GM12878 (cell line): ENCODE data around the gene GCNT2. TPM values are rescaled to one million over a fixed set of nuclear protein-coding genes. Genes with fewer than 3 reads are reported as not detected.

Experiments
- ATAC-seq: fragments of 200-7000 bp; cut with Tn5 transposase; 3 replicates; pipeline ENCODE4 v1.9.1; 2020; ENCODE audit warnings: mild to moderate bottlenecking, moderate library complexity
- BruUV-seq: library from RNA; stranded (reverse); fragments of 400-500 nt; replicated peaks from 2 replicates; lab custom pipeline; 2021; lab: Mats Ljungman, UMichigan
- CTCF ChIA-PET: fragments of 300-600 bp; sonication (Branson Sonifier 250); formaldehyde crosslinking; extraction: SDS; loops from one replicate; lab custom pipeline; 2021; ENCODE audit warnings: inconsistent platforms; lab: Yijun Ruan, JAX
- POLR2A ChIA-PET: fragments of 350-600 bp; formaldehyde crosslinking; extraction: SDS; loops from one replicate; lab custom pipeline; 2021; ENCODE audit warnings: inconsistent platforms; lab: Charles Lee
- RAD21 ChIA-PET: fragments of 300-600 bp; sonication (Branson Sonifier 250); formaldehyde crosslinking; loops from one replicate; lab custom pipeline; 2023; ENCODE audit warnings: antibody characterized with exemption; ENCODE audit not compliant: unreplicated experiment; lab: Charles Lee
- SMC1A ChIA-PET: fragments of 300-600 bp; sonication (Branson Sonifier 250); formaldehyde crosslinking; loops from one replicate; lab custom pipeline; 2023; ENCODE audit not compliant: unreplicated experiment, uncharacterized antibody; lab: Charles Lee
- DNase-seq: peaks from one replicate; pipeline ENCODE4 v3.0.0-alpha.2; 2011; ENCODE audit warnings: low read depth, low spot score
- FAIRE-seq: peaks from 3 replicates; lab custom pipeline; 2011; peaks lifted over from hg19 to GRCh38; lab: Jason Lieb, UNC
- H2AFZ ChIP-seq: 2 replicates; pipeline ENCODE4 v1.6.0; 2011; ENCODE audit warnings: low read depth, low read length, control low read depth; ENCODE audit not compliant: control insufficient read depth
- H3K27ac ChIP-seq: 2 replicates; pipeline ENCODE4 v1.5.1; 2011; ENCODE audit warnings: control low read depth; ENCODE audit not compliant: control insufficient read depth, insufficient read depth
- H3K27me3 ChIP-seq, 2 experiments: replicated peaks in 1 of 2; 2 replicates each; pipeline versions ENCODE4 v1.6.0 to v1.6.1; 2011; ENCODE audit warnings: low read length in 1 of 2; ENCODE audit not compliant: control insufficient read depth in 2 of 2, insufficient read depth in 2 of 2
- H3K36me3 ChIP-seq, 2 experiments: 2 replicates each; pipeline ENCODE4 v1.5.1; 2011; ENCODE audit warnings: low read length in 1 of 2; ENCODE audit not compliant: control insufficient read depth in 2 of 2, insufficient read depth in 2 of 2
- H3K4me1 ChIP-seq: 2 replicates; pipeline ENCODE4 v1.6.1; 2011; ENCODE audit warnings: mild to moderate bottlenecking, low read length, moderate library complexity, mixed read lengths; ENCODE audit not compliant: control insufficient read depth, insufficient read depth
- H3K4me2 ChIP-seq: 2 replicates; pipeline ENCODE4 v1.6.0; 2011; ENCODE audit warnings: control low read depth; ENCODE audit not compliant: control insufficient read depth, insufficient read depth
- H3K4me3 ChIP-seq: fragments of 200-600 bp; sonication (generic); 2 replicates; pipeline ENCODE4 v1.5.1; 2016
- H3K79me2 ChIP-seq: 2 replicates; pipeline ENCODE4 v1.6.0; 2011; ENCODE audit warnings: low read length; ENCODE audit not compliant: control insufficient read depth, insufficient read depth
- H3K9ac ChIP-seq: 2 replicates; pipeline ENCODE4 v1.8.0; 2011; ENCODE audit warnings: low read length, control low read depth, mixed read lengths; ENCODE audit not compliant: control insufficient read depth, insufficient read depth
- H3K9me3 ChIP-seq: replicated peaks from 3 replicates; pipeline ENCODE4 v1.5.1; 2011; ENCODE audit warnings: mild to moderate bottlenecking, low read length; ENCODE audit not compliant: control insufficient read depth, insufficient read depth
- H4K20me1 ChIP-seq: 2 replicates; pipeline ENCODE4 v1.6.0; 2011; ENCODE audit not compliant: control insufficient read depth, insufficient read depth
- ASH2L ChIP-seq: fragments of 300-600, 200-600 bp; sonication (generic); IDR thresholded peaks from 2 replicates; pipeline ENCODE4 v1.6.1; 2017; ENCODE audit warnings: low read depth, mild to moderate bottlenecking, borderline replicate concordance
- EP300 ChIP-seq, 2 experiments: fragments of 150-350 bp in 1 of 2; IDR thresholded peaks; 2 replicates each; pipeline ENCODE4 v1.6.1; 2011 to 2012; ENCODE audit warnings: low read depth in 2 of 2, low read length in 2 of 2, borderline replicate concordance in 1 of 2, improper control_type of control experiment in 1 of 2, inconsistent platforms in 1 of 2; ENCODE audit not compliant: control insufficient read depth in 1 of 2
- HCFC1 ChIP-seq: fragments of 150-350 bp; IDR thresholded peaks from 2 replicates; pipeline ENCODE4 v1.6.1; 2014; ENCODE audit warnings: low read length
- HDAC2 ChIP-seq: fragments of 200-600 bp; sonication (generic); IDR thresholded peaks from 2 replicates; pipeline ENCODE4 v1.6.1; 2017
- JUNB ChIP-seq: IDR thresholded peaks from 2 replicates; pipeline ENCODE4 v1.6.1; 2016; ENCODE audit warnings: antibody characterized with exemption, mild to moderate bottlenecking
- LARP7 ChIP-seq: fragments of 450-650 bp; IDR thresholded peaks from 2 replicates; pipeline ENCODE4 v1.6.1; 2017; ENCODE audit warnings: mild to moderate bottlenecking
- MEF2B ChIP-seq: fragments of 450-650 bp; IDR thresholded peaks from 2 replicates; pipeline ENCODE4 v1.6.1; 2018; ENCODE audit warnings: mild to moderate bottlenecking, moderate library complexity; ENCODE audit not compliant: partially characterized antibody, poor library complexity, severe bottlenecking
- NFIC ChIP-seq: IDR thresholded peaks from 2 replicates; pipeline ENCODE4 v1.6.1; 2012; ENCODE audit warnings: low read depth, mild to moderate bottlenecking, inconsistent platforms, low read length, moderate library complexity
- NRF1 ChIP-seq: conservative IDR thresholded peaks from 2 replicates; pipeline ENCODE4 v1.6.1; 2011; ENCODE audit warnings: mild to moderate bottlenecking, low read depth, low read length, improper control_type of control experiment
- RBBP5 ChIP-seq: fragments of 200-600 bp; sonication (generic); conservative IDR thresholded peaks from 2 replicates; pipeline ENCODE4 v1.6.1; 2016
- USF2 ChIP-seq: IDR thresholded peaks from 2 replicates; pipeline ENCODE4 v1.6.1; 2011; ENCODE audit warnings: low read depth, low read length, improper control_type of control experiment, borderline replicate concordance
- ZBED1 ChIP-seq: IDR thresholded peaks from 2 replicates; pipeline ENCODE4 v1.6.1; 2016; ENCODE audit warnings: borderline replicate concordance
- ZNF24 ChIP-seq: fragments of 450-650 bp; IDR thresholded peaks from 2 replicates; pipeline ENCODE4 v1.6.1; 2017; ENCODE audit warnings: antibody characterized with exemption, mild to moderate bottlenecking
- ZNF274 ChIP-seq: IDR thresholded peaks from one replicate; pipeline ENCODE4 v1.8.0; 2011; ENCODE audit not compliant: insufficient read length, insufficient read depth
- ZNF622 ChIP-seq: fragments of 450-650 bp; IDR thresholded peaks from 2 replicates; pipeline ENCODE4 v1.6.1; 2017; ENCODE audit warnings: mild to moderate bottlenecking, inconsistent platforms
- ZZZ3 ChIP-seq: IDR thresholded peaks from 2 replicates; pipeline ENCODE4 v1.6.1; 2011; ENCODE audit warnings: low read depth; ENCODE audit not compliant: control insufficient read depth, insufficient read length
- WGBS: methylation state at CpG from one replicate; pipeline ENCODE4 v1.1.6; 2016; ENCODE audit warnings: low lambda C conversion rate; ENCODE audit not compliant: insufficient replicate concordance, insufficient coverage; ENCODE audit errors: missing lambda C conversion rate; 5-methylcytosine and 5-hydroxymethylcytosine counted together
- in situ Hi-C: fragments of 300-500 bp; cut with MboI; formaldehyde crosslinking; loops from 9 replicates; pipeline ENCODE4 v1.14.3; 2018; ENCODE audit warnings: mixed read lengths
- intact Hi-C: fragments of 100-400 bp; cut with micrococcal nuclease; formaldehyde crosslinking; loops from one replicate; pipeline ENCODE4 v1.14.2; 2022; ENCODE audit not compliant: unreplicated experiment
- polyA plus RNA-seq, 11 experiments: library from polyadenylated mRNA; depleted of rRNA in 4 of 11; unstranded in 6 of 11; stranded (reverse) in 5 of 11; fragments of >200 nt; fragmentation: Nextera tagmentation in 4 of 11; fragmentation: Illumina TruSeq in 1 of 11; extraction: Ambion mirVana in 4 of 11; extraction: Trizol in 1 of 11; gene quantifications; 1 replicate in 1 of 11; 2 replicates in 10 of 11; pipeline versions ENCODE4 v1.2.1 to v1.2.3, GENCODE V29; 2011 to 2016; ENCODE audit warnings: inconsistent platforms in 2 of 11, missing spikeins in 2 of 11, low read depth in 1 of 11
- total RNA-seq, 4 experiments: library from RNA; depleted of rRNA in 3 of 4; stranded (reverse); fragments of >200 nt in 3 of 4; fragmentation: Illumina TruSeq in 1 of 4; extraction: Trizol in 1 of 4; gene quantifications; 2 replicates each; pipeline versions ENCODE4 v1.2.1 to v1.2.3, GENCODE V29; 2013 to 2021
- TF ChIP-seq, protein P1 (sequence below): fragments of 450-650 bp; IDR thresholded peaks from 2 replicates; pipeline ENCODE4 v1.6.1; 2016; ENCODE audit warnings: mild to moderate bottlenecking
- TF ChIP-seq, protein P2 (sequence below): fragments of 450-650 bp; IDR thresholded peaks from 2 replicates; pipeline ENCODE4 v1.6.1; 2016; ENCODE audit warnings: mild to moderate bottlenecking

The GCNT2 gene
- total and polyA plus RNA-seq, 10 of the 15 experiments (the other 5 are each of a cell fraction or from before 2014, with no cell fraction given): 5.0 to 21.6 (median 11.9) TPM

DNA sequence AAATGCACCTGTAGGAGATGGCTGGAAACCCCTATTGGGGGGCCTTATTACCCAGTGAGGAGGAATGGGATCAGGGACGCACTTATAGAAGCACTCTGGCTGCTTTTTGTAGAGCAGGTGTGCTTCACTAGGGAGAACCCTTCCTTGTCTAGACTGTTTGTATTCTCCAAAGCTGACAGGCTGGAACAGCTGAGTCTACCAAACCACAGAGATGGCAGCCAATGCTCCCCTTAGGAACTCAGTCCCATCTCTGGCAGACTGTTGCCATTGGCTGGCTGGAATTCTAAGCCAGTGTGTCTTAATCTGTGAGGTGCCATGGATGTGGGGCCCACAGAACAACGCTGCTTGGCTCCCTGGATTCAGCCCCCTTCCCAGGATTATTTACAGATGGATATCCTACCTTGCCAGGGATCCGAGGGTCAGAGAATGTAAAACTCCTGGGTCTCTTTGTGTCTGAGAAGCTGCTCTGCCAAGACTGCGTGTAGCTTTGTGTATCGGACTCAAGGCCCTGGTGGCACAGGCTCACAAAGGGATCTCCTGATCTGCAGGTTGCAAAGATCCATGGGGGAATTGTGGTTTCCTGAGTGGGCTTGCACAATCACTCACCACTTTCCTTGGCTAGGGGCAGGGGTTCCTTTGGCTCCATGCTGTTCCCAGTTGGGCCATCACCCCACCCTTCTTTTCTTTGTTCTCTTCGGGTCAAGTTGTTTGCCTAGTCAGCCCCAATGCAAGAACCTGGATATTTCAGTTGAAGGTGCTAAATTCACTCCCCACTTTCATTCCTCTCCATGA is 147.2 kb downstream of the GCNT2 start (continued):
- TF ChIP-seq, protein P1, sequence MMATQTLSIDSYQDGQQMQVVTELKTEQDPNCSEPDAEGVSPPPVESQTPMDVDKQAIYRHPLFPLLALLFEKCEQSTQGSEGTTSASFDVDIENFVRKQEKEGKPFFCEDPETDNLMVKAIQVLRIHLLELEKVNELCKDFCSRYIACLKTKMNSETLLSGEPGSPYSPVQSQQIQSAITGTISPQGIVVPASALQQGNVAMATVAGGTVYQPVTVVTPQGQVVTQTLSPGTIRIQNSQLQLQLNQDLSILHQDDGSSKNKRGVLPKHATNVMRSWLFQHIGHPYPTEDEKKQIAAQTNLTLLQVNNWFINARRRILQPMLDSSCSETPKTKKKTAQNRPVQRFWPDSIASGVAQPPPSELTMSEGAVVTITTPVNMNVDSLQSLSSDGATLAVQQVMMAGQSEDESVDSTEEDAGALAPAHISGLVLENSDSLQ: no peak
- no peak for TF ChIP-seq LARP7
- no peak for TF ChIP-seq ZBED1
- TF ChIP-seq ZNF622: no peak
- no peak for TF ChIP-seq HCFC1

GRCh38 chr6:10676403-10676802 is 155.3 kb downstream of the GCNT2 start:
- WGBS: 89% methylated on average over 7 of the region's 7 CpGs
- Histone ChIP-seq H2AFZ (no peak overlapping the region), H3K36me3 (no peaks in the 10 kb centered on the region)

More at GRCh38 chr6:10676403-10676802, 155.3 kb downstream of the GCNT2 start:
- Histone ChIP-seq H3K4me1 (no peaks in the 10 kb centered on the region), H3K27ac (no peak overlapping the region), H3K9ac (no peak overlapping the region), H3K4me2 (no peak overlapping the region), H3K27me3 (no peaks in the 10 kb centered on the region), H3K9me3 (no peaks in the 10 kb centered on the region), H3K4me3 (no peak overlapping the region)
- in situ Hi-C loops: no loop called here
- no peak for ATAC-seq
- BruUV-seq: no TSS peak
- ChIA-PET RAD21 (no interaction called here), POLR2A (no interaction called here)
- FAIRE-seq: no peak
- TF ChIP-seq, protein P2, sequence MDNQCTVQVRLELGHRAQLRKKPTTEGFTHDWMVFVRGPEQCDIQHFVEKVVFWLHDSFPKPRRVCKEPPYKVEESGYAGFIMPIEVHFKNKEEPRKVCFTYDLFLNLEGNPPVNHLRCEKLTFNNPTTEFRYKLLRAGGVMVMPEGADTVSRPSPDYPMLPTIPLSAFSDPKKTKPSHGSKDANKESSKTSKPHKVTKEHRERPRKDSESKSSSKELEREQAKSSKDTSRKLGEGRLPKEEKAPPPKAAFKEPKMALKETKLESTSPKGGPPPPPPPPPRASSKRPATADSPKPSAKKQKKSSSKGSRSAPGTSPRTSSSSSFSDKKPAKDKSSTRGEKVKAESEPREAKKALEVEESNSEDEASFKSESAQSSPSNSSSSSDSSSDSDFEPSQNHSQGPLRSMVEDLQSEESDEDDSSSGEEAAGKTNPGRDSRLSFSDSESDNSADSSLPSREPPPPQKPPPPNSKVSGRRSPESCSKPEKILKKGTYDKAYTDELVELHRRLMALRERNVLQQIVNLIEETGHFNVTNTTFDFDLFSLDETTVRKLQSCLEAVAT: no peak
- no peak for TF ChIP-seq ZNF274
- TF ChIP-seq MEF2B: no peak
- no peak for TF ChIP-seq EP300 (IDR thresholded peaks at IDR 0.05; ENCODE audit: borderline replicate concordance in 1 of 2, control insufficient read depth in 1 of 2, low read depth in 2 of 2, low read length in 2 of 2)
- TF ChIP-seq ASH2L: no peak
- no peak for TF ChIP-seq NFIC
- no peak for TF ChIP-seq RBBP5
- no peak for TF ChIP-seq NRF1
- TF ChIP-seq USF2: no peak
- TF ChIP-seq HDAC2: no peak
- TF ChIP-seq ZNF24: no peak
- TF ChIP-seq JUNB: no peak
- TF ChIP-seq LARP7: no peak
- no peak for TF ChIP-seq ZZZ3
- TF ChIP-seq, all 136 proteins: peak for 0
- no peaks in the 10 kb centered on the region for H4K20me1 ChIP-seq
- intact Hi-C loops: no loop called here
- no peak for DNase-seq
- no peaks in the 10 kb centered on the region for H3K79me2 ChIP-seq
- SMC1A ChIA-PET: interaction anchor here (0.5 to 1.2 kb wide), 3 partner anchors 8 to 389 kb away, joined by 3 to 4 read pairs (median 3); no protein-coding TSS in a partner anchor
- CTCF ChIA-PET: no interaction called here
